G401.6 (cell line): ENCODE results near the gene PIK3R6.

ENCODE experiments used
- FAIRE-seq: peaks from 2 replicates; lab custom pipeline; 2012; peaks lifted over from hg19 to GRCh38; lab: Jason Lieb, UNC

PIK3R6 gene

DNA sequence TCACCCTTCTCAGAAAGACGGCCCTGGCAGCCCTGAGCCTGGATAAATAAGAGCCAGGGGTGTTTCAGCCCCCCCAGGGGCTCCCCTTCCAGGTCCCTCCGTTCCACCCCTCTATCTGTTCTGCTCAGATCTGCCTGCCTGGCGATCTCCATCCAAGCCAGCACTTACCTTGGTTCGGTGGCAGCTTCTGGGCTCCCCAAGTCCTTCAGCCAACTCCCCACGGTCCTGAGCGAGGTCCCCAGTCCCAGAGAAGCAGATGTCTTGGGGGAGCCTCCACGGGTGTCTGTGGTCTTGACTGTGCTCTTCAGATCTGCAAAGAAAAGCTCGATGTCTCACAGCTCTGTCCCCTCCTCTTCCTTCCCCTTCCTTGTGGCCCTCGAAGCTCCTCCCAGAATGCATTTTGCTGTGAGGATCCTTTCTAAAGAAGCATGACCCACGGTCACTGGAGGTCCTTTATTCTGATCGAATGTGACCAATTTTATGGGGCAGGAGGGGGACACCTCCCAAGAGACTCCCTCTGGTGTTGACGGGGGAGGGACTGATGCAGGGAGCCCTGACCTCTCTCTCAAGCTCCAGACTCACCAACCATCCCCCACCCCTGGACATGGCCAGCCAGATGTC, at the start of gene PIK3R6:
TSS of gene PIK3R6 (minus strand) at position 314 of the 621 bp plus-strand sequence. CDS start 17,880 bp downstream, outside the sequence.
- no peak for FAIRE-seq

GRCh38 chr17:8916466-8916865, 49.0 kb upstream of the PIK3R6 start:
- FAIRE-seq = no peak

DNA sequence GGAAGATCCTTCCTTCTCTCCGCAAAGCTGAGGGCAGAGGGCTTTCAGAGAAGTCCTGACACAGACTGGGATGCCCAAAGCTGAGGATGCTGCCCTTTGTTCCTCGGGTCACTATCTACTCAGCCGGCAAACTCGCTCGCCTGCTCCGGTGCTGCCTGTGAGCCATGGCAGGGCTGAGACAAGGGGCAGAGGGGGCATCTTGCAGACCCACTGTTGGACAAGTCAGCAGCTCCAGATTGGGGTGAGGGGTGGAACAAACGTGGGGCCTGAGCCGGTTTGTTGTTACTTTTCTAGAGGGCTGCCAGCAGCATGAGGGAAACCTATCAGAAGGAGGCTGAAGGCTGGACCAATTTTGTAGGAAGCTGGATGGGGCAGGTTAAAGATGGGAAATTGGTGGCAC, 47.1 kb upstream of the PIK3R6 start:
- FAIRE-seq = no peak

DNA sequence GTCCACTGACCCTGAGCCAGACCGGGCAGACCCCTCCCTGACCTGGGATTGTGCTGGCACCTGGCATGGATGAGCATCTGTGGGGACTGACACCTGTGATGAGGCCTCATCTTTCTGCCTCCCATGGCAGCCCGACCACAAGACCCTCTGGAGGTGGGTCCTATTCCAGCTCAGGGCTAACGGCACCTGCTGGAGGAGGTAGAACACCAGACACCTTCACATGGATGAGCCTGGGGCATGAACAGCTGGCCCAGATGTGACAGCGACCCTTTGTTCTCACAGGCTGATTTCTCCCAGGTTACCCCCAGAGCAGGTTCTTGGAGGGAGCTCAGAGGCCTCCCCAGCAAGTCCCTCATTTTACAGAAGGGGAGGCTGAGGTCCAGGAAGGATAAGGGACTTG, 46.4 kb upstream of the PIK3R6 start:
- FAIRE-seq = no peak

DNA sequence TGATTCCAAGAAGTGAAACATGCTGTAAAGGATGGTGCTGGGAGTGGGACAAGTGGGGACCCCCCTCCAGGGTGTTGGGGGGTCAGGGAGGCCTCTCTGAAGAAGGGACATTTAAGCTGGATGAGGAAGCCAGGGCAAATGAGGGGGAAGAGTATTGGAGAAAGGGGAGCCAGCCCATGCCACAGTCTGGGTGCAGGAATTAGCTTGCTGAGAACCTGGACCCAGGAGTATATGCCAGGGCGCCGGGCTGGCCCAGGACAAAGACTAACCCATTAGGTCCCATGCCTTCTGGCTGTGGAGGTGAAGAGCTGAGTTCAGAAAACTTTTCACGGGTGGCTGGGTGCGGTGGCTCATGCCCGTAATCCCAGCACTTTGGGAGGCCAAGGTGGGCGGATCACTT, 45.6 kb upstream of the PIK3R6 start:
- FAIRE-seq = no peak

- FAIRE-seq = no peak
These were observed 44.9 kb upstream of the PIK3R6 start for GRCh38 chr17:8912084-8912981.

GRCh38 chr17:8910969-8911604, 43.6 kb upstream of the PIK3R6 start:
- FAIRE-seq = no peak

- FAIRE-seq = no peak
These were observed 42.3 kb upstream of the PIK3R6 start for GRCh38 chr17:8909586-8910270.

GRCh38 chr17:8905331-8905730, 37.9 kb upstream of the PIK3R6 start:
- no peak for FAIRE-seq

GRCh38 chr17:8904686-8905085, 37.2 kb upstream of the PIK3R6 start:
- FAIRE-seq = no peak

GRCh38 chr17:8904201-8904600, 36.7 kb upstream of the PIK3R6 start:
- no peak for FAIRE-seq

- FAIRE-seq = no peak
These were observed 33.4 kb upstream of the PIK3R6 start for GRCh38 chr17:8900626-8901585.

DNA sequence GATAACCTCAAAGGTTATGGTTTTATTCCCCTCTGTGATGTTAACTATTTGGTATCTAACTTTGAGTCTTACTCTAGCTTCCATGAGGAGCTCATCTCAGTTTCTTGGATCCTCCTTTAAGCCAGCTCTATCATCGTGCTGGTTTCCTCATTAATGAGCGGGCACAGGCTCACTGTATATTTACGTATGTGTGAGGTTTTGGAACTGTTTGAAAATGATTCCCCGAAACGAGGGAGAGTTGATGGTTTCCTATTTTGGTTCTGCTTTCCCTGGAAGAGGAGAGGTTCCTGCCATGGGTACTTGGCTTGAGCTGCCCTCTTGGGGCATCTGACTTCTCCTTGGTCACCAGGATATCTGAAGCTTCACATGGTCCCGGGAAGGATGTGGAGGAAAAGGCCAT, 32.7 kb upstream of the PIK3R6 start:
- FAIRE-seq = no peak

DNA sequence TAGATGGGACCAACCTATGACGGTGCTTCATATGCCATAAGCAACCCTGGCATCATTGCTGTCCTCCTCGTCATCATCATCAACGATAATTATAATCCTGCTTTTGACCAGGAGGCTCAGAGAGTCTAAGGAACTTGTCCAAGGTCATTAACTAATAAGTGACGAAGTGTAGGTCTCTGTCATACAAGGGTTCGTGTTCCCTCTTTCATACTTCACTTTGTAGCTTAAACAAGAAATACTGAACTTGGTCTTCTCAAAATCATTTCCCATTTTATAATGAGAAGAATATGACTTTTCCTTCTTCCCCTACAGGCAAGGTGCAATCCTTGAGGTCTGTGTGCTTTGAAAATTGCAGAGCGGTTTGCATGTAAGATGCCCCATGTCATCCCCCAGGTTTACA, 31.2 kb upstream of the PIK3R6 start:
- no peak for FAIRE-seq

DNA sequence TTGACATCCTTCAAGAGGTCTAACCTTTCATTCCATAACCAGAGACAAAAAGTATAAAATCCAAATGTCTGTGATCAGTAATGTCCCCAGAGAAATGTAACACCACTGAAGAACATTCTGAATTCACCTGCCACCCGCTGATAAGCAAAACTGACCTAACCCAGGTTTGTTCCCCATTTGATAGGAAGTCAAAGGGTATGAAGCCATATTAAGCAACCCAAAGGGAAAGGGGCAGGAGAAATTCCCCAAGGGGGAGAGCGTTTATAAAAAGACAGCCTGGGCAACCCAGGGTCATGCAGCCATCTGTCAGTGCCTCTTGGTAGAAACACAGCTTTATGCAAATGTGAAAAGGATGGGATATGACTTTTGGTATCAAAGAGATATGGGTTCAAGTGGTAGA, 30.7 kb upstream of the PIK3R6 start:
- no peak for FAIRE-seq

DNA sequence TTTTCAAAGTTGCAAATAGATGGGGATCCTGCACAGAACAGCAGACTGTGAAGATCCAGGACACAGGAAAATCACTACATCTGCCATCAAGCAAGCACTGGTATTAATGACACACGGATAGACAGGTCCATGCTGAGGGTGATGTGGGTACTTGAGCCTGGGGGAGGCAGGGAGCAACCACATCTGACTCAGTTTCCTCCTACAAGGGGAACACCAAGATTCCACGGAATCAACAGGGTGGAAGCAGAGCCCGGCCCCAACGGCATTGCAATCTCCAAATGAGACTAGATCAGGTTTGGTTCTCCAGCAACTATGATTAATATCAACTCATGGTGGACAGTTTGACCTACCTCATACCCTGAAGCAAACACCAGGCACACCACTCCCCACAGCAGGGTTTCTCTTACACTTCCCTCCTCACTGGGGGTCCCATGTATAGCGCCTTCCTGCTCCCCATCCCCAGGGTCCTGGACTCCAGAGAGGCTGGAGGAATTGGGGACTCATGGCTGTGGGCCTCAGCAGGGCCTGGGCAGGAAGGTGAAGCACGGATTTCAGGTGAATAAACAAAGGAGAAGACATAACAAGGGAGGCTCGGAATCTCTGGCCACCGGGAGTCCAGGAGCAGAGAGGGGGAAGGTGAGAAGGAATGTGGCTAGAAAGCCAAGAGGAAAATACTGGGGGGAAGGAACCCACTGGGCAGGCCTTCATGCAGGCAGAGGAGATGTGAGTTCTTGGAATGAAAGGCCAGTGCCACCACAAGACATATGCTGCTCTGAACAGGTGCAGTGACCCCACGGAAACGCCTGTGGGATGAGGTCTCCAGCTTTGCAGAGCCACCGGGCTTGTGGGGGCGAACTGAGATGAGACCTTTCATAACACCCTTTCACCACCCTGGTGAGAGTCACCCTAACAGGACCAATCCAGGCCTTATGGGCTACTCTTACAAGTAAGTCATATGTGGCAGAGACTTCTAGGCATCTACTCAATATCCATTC, 29.5 kb upstream of the PIK3R6 start:
- no peak for FAIRE-seq

GRCh38 chr17:8896087-8896486, 28.6 kb upstream of the PIK3R6 start:
- no peak for FAIRE-seq

GRCh38 chr17:8894673-8895578, 27.5 kb upstream of the PIK3R6 start:
- FAIRE-seq = peak; percentile 81

DNA sequence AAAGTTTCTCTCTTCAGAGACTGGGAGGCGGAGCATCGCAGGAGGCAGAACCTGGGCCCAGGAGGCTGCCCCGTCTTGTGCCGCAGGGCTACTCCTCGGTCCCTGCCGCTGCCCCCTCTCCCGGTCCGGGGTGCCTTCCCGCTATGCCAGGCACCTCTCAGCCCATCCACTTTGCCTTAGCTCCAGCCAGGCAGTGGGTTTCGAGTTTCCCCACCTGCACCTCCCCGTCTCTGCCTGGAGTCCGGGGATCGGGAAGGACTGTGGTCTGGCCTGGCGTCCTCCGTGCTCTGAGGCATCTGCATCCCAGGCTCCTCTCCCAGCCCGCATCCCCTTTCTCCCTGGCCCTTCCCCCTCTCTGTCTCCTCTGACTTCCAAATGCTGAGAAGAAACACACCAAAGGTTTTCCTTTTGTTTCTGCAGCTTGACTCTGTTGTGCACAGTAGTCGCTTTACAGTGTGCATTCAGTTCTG, 26.8 kb upstream of the PIK3R6 start:
- no peak for FAIRE-seq
